ENCODE data around the gene IKZF3.
"Not testable (repeated sequence)": the region's sequence is repeated elsewhere in the genome, so short reads cannot be mapped to it uniquely, and the experiment has no call there.

IKZF3 gene

GRCh38 chr17:39737760-39738567, 126.1 kb downstream of the IKZF3 start, which contains the start of gene GRB7:
TSS of gene GRB7 (plus strand) at chr17:39737938. CDS start at chr17:39742302, 4,364 bp downstream.
- no peak for DNase-seq

DNA sequence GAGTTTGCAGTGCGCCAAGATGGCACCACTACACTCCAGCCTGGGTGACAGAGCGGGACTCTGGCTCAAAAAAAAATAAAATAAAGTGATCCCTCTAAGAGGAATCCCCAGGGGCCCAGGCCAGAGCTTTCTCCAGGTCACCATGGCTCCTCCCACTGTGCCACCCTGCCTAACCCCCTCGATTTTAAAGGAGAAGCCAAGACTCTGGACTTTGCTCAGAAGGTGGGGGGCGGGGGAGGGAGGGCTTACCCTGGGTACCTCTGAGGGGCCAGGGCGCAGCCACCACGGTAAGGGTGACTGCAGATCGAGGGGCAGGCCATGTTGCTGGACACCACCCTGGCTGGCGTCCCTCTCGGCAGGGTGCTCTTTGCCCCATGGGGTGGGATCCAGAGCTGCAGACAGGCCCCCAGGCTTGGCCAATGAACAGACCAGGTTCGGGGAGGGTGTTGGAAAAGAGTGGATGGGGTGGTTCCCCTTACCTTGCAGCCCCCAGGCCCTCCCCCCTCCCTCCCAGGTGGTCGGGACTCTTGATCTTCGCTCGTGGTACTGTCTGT, 126.8 kb downstream of the IKZF3 start:
- no peak for DNase-seq

- DNase-seq: no peak
Measured at GRCh38 chr17:39736319-39737165, 127.6 kb downstream of the IKZF3 start.

- no peak for DNase-seq
Measured at GRCh38 chr17:39735882-39736281, 128.2 kb downstream of the IKZF3 start.

DNA sequence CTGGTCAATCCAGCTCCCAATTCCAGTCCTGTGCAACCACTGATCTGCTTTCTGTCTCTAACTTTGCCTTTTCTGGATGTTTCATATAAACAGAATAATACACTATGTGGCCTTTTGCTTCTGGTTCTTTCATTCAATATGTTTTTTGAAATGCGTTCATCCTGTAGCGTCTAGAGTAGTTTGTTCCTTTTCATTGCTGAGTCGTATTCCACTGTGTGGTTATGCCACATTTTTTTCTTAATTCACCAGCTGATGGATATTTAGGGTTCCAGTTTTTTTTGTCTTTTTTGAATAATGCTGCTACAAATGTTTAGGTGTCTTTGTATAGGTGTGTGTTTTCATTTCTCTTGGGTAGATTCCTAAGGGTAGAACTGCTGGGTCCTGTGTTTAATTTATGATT, 131.5 kb downstream of the IKZF3 start:
- no peak for DNase-seq

DNA sequence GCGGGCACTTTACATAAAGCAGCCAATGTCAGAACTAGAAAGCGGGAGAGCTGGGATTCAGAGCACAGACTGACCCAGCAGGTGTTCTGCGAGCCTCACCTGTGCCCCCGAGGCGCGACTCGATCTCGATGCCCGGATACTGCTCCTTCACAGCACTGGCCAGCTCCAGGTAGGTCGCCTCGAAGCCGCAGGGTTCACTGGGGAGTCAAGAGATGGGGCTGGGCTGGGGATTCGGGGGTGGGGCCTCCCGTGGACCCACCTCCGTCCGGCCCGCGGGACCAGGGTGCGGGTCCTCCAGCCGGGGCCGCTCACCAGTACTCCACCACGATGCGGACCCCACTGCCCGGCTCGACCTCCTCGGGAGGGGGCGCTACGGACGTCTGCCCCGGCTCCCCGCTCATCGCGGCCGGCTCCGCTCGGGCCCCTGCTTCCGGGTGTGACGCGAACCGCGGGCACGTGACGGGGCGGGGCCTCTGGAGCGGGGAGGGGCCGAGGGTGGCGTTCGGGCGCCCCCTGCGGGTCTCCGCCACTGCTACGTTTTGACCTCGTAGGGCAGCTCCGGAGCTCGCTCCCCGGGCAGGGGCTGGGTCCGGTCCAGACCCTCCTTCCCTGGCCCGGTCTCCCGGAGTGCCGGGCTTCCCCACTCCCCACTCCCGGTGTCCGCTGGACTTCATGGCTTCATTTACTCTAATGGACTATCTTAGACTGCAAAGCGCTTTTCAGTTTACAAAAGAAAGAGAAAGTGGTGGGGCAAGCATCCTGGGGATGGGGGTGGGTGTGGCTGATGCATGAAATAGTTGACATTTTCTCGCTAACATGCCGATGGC, 133.8 kb downstream of the IKZF3 start, which contains the start of gene MIEN1:
MIEN1 (minus strand) TSS at position 438 of the 827 bp plus-strand sequence; CDS start at position 401, 37 bp downstream.
- peak; percentile 92 for DNase-seq

- no peak for DNase-seq
Measured at GRCh38 chr17:39729280-39729851, 134.7 kb downstream of the IKZF3 start.

GRCh38 chr17:39727556-39727955, 136.6 kb downstream of the IKZF3 start:
- DNase-seq: no peak

DNA sequence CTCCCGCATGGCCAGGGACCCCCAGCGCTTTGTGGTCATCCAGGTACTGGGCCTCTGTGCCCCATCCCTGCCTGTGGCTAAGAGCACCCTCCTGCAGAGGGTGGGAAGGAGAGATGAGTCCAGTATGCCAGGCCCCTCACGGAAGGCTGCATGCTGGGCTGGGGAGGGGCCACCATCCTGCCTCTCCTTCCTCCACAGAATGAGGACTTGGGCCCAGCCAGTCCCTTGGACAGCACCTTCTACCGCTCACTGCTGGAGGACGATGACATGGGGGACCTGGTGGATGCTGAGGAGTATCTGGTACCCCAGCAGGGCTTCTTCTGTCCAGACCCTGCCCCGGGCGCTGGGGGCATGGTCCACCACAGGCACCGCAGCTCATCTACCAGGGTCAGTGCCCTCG, 137.5 kb downstream of the IKZF3 start:
- no peak for DNase-seq

- DNase-seq: not testable (repeated sequence)
Measured at GRCh38 chr17:39725923-39726322, 138.2 kb downstream of the IKZF3 start.

DNA sequence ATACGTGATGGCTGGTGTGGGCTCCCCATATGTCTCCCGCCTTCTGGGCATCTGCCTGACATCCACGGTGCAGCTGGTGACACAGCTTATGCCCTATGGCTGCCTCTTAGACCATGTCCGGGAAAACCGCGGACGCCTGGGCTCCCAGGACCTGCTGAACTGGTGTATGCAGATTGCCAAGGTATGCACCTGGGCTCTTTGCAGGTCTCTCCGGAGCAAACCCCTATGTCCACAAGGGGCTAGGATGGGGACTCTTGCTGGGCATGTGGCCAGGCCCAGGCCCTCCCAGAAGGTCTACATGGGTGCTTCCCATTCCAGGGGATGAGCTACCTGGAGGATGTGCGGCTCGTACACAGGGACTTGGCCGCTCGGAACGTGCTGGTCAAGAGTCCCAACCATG, 139.4 kb downstream of the IKZF3 start:
- DNase-seq: no peak

- no peak for DNase-seq
Measured at GRCh38 chr17:39722965-39723848, 140.9 kb downstream of the IKZF3 start.

GRCh38 chr17:39722104-39722503, 142.0 kb downstream of the IKZF3 start:
- DNase-seq: no peak

DNA sequence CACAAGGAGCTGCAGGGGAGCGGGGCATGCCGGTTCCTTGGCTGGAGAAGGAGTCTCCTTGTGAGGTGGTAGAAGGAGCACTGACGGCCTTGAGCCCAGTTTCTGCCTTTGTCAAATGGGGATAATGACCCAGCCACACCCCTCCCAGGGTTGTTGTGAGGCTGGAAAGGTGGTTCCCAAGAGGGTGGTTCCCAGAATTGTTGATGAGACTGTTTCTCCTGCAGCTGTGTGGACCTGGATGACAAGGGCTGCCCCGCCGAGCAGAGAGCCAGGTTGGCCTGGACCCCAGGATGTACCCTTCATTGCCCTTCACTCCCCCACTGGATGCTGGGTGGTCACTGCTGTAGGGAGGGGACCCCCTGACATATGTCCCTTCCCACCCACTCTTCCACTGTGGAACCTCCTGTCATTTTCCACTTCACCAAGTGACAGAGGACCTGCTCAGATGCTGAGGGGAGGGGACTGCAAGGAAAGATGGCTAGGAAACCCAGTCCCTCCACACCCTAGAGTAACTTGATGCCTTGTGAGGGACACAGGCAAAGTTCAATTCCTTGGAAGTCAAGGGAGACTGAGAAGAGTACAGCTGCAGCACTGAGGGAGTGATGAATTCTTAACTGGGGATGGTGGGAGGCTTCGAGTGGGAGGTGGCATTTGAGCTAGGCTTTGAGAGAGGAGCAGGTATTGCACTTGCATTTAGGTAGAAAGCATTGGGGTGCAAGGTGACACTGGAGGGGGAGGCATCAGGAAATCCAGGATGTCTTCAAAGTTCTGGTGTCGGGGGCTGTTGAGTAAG, 144.4 kb downstream of the IKZF3 start:
- no peak for DNase-seq

- DNase-seq: no peak
Measured at GRCh38 chr17:39717660-39718059, 146.5 kb downstream of the IKZF3 start.

DNA sequence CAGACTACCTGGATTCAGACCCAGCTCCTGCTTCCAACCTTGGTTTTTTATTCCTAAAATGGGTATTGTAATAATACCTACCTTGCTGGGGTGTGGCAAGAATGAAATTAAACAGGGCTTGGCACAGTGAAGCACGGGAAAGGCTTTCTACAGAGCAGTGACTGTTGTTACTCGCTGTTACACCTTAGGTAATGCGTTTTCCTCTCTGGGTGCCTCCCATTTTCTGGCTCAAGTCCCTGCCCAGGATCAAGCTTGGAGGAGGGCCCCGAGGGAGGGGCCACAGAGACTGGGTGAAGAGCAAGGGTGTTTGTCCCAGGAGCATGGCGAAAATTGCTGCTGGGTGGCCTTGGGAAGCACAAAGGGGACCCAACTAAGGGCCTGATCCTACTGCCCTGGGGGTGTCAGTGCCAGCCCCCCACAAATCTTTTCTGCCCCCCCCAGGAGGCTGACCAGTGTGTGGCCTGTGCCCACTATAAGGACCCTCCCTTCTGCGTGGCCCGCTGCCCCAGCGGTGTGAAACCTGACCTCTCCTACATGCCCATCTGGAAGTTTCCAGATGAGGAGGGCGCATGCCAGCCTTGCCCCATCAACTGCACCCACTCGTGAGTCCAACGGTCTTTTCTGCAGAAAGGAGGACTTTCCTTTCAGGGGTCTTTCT, 147.1 kb downstream of the IKZF3 start:
- DNase-seq: no peak

- no peak for DNase-seq
Measured at GRCh38 chr17:39716073-39716818, 147.9 kb downstream of the IKZF3 start.

- no peak for DNase-seq
Measured at GRCh38 chr17:39715375-39716072, 148.6 kb downstream of the IKZF3 start.
